GM18511 (cell line): Measurements from ENCODE around the gene TBRG4.
A peak's percentile ranks its signal among the peaks of the same experiment; 100 is the strongest.

Experiments
- ATAC-seq: cut with Tn5 transposase; IDR thresholded peaks from one replicate; pipeline ENCODE4 v1.9.1; 2021; ENCODE audit warnings: mild to moderate bottlenecking, moderate library complexity; ENCODE audit not compliant: unreplicated experiment

The TBRG4 gene

DNA sequence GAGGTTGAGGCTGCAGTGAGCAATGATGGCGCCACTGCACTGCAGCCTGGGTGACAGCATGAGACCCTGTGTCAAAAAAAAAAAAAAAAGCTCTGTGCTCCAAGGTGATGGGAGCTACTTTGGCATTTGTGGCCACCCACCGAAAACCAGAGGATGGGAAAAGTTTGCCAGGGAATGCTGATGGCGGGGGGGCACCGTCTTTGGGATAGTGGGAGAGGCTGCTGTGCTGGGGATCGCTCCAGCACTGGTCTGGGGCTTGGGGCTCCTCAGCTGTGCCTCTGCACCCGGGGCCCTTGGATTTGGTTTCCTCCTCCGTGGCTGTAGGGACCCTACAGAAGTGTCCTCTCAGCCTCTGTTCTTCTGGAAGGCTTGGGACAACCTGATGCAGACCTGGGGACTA, 34.4 kb upstream of the TBRG4 start:
- ATAC-seq = no peak

DNA sequence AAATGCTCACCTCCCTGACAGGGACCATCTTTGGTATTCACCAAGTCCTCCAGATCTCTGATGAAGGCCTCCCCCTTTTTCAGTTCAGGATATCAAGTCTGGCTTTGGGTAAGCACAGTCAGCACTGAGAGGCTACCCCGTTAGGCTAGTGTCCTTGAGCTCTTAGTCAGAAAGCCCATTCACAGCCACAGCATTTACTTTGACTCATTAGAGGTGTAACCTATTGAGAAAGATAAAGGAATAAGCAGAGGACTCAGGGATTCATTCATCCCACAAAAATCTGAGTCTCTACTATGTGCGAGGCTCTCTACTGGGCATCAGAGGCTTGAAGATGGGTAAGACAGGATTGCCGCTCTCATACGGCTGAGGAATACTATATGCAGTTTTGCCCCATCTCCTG, 32.1 kb upstream of the TBRG4 start:
- no peak for ATAC-seq

DNA sequence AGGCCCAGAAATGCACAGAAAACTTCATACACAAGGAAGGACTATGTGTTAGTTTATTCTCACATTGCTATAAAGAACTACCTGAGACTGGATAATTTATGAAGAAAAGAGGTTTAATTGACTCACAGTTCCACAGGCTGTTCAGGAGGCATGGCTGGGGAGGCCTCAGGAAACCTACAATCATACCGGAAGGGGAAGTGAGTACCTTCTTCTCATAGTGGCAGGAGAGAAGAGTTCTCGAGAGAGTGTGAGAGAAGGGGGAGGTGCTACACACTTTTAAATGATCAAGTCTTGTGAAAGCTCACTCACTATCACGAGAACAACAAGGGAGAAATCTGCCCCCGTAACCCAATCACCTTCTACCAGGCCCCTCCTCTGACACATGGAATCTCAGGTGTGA, 29.3 kb upstream of the TBRG4 start:
- no peak for ATAC-seq

DNA sequence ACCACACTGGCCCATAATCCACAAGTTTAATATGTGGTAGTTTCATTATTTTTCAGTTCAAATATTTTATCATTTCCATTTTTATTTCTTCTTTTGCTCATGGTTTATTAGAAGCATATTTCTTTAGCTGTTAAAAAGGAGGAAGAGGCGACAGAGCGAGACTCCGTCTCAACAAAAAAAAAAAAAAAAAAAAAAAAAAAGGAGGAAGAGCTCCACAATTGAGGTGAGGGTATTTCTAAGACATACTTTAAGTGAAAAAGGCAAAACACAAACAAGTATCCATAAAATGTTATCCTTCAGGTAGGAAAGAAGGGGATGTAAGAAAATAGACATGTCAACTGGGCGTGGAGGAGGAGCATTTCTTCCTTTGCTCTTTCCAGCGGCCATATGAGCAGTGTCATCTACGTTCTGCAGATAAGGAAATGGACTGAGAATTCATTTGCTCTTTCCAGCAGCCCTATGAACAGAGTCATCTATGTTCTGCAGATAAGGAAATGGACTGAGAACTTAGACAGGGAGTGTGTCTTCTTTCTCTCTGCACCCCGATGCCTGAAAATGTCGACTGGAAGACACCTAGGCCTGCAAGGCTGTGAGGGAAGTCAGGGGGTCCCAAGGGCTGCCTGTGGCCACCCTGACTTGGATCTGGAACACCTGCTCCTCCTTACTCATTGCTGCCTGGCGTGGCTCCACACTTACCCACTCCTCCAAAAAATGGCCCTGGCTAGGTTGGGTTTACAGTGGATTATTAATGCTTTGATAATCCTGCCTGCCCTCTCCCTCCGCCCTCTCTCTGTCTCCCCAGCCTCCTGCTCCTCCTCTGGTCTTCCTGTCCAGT, 27.2 kb upstream of the TBRG4 start:
- ATAC-seq = no peak

DNA sequence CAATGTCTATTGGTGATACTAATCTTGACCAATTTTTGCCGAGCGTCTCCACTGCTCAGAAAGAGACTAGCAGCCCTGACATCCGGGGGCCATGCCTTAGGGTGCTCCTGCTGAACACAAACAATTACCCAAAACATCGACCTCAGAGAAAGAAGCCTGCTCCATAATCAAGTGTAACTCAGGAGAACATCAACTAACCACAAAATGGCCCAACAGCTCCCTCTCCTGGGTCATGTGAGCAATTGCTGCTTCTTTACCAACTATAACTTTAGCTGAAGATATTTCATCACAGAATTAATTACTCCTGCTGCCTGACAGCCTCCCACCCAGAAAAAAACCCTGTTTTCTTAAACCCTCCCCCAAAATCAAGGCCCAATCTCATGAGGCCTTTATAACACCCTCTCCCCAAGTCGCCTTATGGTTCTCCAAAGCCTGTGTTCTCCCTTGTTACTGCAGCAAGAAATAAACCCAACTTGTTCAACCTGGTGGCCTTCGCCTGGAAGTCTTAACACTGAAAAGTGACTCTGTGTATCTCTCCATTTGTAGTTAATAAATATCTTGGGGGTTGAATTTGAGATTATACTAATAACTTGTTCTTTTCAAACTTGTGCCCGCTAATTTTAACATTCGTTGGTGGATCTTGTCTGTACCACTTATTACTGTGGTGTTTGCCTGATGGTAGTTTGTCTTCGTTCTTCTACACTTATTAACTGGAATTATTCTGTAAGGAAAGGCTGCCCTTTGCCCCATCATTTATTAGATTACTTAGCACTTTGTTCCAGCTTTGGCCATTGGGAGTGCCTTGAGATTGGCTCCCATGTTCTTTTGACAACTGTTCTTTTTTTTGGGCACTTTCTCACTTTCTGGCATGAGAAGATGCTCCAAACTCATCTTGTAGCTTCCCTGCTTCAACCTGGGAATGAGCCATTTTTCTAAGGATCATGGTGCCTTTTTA, 24.9 kb upstream of the TBRG4 start:
- no peak for ATAC-seq

DNA sequence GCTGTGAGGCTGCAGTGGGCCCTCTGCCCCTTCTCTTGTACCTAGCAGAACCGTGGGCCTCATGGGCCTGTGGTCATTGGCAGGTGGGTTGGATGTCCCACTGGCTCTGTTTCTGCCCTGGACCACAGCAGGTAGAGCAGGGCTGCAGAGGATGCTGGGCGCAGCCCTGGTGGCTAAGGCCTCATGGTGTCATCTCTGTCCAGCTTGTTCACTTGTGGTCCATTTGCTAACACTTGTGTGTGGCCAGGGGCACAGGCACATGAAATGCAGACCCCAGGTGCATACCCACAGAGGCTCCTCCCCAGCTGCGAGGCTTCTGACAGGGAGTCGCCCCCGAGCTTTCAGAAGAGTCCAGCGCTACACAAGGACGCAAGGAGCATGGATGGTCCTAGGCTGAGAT, 22.4 kb upstream of the TBRG4 start:
- no peak for ATAC-seq

DNA sequence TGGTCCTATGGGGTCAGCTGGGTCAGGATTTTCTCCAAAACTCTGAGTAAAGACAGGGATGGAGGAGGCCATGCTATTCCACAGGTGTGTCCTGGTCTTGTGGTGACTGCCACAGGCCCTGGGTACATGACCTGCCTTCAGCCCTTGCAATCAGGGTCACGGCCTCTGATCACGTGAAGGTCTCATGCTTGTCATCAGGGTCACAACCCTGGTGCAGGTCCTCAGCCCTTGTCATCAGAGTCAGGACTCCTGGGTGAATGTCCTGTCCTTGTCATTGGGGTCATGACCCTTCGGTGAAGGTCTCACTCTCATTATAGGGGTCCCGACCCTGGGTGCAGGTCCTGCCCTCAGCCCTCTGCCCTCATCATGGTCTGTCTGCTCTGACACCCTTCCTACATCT, 21.9 kb upstream of the TBRG4 start:
- ATAC-seq = no peak

DNA sequence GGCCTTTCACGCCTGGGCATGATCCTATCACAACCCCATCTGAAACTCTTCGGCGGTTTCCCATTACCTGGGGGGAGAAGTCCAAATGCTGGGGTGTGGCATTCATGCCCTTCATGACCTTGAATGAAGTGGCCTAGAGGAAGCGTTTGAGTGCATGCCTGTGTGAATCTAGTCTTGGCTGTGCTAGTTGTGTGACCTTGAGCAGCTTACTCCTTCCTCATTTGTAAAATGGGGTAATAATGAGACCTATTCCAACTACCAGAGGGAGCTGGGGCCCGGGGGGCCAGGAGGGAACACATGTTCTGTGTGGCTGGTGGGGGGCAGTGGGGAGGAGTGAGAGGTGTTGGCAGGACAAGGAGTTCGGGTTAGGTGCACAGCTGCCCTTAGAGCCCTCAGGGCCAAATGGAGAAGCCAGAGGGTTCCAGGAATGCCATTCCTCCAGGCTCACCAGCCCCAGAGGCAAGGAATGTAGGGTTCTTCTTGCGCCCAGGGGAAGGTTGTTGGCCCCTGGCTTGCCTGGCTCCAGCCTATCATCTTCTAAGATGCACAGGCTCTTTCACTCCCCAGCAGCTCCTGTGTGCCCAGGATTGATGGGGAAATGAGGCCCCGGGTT, 21.3 kb upstream of the TBRG4 start:
- no peak for ATAC-seq

DNA sequence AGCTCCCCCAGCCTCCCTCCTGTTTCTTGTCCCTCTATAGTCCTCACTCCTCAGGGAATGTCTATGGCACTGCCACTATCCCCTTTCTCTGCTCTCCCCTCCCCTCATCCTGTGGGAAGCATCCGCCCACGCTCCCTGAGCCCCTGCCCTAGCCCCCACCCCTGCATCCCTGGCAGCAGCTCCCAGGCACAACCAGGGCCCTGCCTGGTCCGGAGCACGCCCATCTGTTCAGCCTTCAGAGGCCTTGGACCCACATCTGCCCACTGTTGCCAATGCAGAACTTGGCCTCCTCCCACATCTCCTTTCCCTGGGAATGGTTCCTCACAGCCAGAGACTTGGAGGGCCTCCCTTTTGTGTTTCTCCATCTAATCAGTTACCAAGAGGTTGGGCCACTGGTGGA, 20.4 kb upstream of the TBRG4 start:
- ATAC-seq = no peak

DNA sequence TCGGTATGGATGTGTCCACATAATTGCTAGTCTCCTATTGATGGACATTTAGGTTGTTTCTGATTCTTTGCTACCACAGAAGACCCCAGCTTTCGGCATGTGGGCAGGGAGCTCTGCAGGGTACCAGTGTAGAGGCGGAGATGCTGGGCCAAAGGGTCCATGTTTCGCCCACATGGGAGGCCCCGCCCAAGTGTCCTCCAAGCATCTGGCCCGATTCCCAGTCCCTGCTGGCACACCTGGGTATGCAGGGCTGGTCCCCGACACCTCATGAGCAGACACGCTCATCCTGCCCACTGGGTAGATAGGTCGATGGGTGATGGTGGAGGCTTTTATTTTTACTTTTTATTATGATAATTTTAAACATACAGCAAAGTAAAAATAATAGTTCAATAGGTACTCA, 19.4 kb upstream of the TBRG4 start:
- ATAC-seq = no peak

DNA sequence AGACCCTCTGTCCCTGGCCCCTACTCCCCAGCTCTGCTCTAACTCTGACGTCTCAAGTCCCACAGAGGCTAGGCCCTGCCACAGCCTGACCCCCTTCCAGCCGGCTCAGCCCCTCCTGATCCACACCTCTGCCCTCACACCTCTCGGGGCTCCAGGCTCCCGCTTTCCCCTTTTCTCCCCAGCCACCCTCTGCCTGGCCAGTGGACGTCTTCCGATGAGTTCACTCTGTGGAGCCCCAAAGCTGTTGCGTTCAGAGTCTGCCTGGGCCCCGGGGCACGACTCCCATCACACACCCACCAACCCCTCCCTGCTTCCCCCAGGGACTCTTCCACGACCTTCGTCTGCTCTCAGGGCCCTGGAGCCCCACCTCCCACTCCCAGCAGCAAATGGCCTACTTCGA, 18.4 kb upstream of the TBRG4 start:
- no peak for ATAC-seq

DNA sequence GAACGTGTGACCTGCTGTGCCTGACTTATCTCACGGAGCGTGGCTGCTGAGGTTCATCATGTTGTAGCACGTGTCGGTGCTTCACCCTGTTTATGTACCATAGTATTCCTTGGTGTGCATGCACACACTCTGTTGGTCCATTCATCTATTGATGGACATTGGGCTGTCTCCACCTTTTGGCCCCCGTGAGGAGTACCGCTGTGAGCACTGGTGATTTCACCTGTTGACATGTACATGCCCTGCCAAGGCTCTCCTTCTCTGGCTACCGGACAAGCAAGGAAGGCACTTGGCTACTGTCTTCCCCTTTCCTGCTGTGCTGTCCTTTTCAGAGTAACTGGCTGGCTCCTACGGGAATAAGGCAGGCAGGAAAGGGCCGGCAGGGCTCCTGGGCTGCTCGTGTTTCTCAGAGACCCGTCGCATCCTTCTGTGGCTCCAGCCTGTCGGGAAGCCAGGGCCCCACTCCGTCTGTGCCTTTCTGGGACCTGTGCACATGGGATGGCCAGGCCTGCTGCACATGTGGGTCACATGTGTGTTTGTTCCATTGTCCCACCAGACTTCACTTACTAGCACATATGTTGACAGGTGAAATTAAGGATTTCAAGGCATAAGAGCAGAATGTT, 17.8 kb upstream of the TBRG4 start:
- ATAC-seq = no peak

DNA sequence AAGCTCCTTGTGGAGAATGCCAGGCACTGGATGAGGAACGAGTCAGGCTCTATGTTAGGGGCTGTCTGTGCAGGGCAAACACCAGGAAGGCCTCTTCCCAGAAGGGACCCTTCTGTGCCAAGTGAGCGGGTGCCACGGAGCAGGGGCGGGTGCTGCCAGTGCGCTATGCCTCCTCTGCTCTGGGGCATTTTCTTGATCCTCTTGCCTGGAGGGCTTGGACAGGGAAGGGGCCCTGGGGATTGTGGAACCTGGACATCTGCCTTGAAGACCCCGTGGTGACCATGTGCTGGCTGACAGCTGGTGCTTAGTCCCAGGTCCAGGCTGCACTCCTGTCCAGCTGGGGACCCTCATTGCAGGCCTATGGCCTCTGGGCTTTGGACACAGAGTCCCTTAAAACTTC, 15.4 kb upstream of the TBRG4 start:
- ATAC-seq = no peak

DNA sequence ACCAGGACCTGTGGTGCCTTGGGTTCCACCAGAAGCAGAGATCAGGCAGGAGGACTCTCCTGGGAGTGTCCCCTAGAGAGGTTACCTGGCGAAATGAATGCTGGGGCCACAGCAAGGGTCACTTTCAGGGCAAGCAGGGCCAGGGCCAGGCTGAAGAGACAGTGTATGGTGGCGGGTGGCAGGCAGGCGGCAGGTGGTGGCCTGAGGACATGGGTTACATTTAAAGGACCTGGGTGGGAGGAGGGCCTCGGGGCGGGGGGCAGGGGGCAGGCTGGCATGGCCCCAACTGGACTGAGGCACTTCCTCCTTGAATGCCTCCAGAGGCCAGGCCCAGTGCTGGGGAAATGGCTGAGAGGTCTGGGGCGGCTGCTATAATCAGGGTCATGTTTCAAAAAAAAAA, 14.7 kb upstream of the TBRG4 start:
- ATAC-seq = no peak

DNA sequence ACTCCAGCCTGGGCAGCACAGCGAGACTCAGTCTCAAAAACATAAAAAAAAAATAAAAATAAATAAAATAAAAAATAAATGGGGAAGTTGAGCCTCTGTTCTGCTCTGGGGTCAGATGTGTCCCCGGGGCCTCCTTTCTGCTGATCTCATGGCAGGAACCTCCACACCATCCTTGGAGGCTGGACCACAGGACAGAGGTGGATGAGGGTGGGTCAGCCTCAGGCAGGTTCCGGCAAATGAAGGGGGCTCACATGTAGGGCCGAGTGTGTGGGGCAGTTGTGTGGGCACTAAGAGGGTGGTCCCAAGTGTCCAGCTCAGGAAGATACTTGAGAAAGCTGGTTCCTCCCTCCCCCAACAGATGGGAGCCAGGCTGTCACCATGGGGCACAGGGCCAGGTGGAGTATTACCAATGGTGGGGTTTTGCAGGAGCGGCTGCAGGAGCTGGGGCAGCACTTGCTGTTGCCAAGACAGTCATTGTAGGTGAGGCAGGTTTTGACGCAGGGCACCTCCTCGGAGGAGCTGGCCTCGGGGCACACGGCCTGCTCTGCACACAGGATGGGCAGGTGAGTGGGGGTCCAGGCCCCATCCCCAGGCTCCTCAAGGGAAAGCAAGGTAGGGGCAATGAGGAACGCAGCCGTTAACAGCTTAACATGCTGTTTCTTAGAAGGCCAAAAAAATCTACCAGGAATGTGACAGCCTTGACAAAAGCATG, 13.9 kb upstream of the TBRG4 start:
- ATAC-seq = no peak

DNA sequence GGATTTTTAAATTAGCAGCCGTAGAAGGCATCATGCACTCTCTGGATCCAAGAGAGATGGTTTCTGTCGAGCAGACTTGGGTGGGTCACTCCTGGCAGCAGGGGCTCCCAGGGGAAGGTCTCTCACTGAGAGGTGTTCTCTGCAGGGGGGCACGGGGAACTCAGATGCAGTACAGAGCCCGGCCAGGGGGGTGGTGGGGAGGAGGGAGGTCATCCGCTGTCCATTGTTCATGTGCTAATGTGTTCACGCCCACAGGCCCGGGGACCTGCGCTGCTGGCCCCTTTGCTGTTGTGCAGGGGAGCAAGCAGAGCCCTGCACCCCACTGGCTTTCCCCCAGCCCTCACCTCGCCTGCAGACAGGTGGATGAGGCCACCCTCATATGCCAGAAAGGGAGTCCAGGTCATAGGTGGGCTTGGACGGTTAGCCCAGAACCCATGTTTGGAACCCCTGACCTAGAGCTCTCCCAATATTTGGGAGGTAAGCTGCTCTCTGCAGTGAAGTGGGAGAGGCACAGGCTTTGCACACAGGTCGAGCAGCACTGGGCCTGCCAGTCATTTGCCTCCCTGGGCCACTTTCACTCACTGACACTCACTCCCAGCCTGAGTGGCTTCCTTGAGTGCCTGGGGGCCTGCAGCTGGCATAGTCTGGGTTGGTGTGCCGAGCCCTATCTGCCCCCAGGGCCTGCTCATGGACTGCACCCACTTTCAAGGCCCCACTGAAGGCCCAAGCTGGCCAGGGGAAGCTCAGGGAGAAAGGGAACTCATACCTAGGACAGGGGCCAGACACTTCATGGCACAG, 12.6 kb upstream of the TBRG4 start:
- no peak for ATAC-seq

DNA sequence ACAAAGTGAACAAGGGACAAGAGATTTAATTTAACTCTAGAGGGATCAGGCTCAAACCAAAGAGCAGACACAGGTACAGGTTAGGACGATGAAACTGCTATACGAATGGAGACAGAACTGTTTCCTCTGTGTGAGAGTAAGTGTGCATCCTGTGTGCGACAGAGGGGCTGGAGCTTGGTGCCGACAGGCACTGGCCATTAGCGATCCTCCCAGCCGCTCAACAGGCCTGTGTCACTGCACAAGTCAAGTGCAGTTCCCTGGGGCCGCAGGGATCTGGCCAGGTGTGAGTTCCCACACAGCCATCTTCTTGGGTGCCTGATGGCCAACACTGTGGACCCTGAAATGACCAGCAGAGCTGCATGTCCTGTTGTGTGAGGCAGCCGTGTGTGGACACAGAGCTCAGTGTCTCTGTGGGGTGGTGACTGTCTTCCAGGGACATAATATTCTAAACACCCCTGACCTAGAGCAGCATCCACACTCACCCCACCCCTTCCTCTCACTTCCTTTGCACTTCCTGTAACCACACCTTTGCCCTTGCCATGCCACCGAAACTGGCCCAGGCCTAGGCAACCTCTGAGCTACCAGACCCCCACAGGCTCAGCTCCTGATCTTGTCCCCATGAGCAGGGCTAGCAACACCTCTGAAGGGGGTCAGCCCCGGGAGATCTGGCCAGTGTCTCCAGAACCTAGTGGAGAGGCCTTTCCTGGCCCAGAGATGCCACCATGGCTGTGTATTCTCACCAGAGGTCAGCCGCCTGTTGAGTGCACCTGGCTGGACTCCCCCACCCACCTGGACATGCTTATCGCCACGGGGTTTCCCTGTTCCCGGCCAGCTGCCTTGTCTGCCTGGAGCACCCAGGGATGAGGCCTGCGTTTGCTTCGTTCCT, 11.7 kb upstream of the TBRG4 start:
- no peak for ATAC-seq

DNA sequence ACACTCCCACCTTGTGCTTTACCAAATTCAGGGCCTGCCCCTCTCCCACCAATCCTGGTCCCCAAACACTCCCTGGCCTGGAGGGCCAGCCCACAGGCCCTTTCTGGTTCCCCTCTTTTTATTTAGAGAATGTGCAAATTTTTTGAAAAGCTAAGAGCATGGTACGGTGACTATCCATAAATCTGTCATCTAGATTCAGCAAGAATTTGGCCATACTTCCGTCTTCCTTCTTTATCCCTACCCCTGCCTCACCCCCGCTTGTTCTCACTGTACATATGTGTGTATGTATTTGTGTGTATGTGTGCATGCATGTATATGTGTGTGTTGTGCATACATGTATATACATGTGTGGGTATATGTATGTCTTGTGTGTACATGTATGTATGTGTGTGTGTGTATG, 8.1 kb upstream of the TBRG4 start:
- ATAC-seq = no peak

DNA sequence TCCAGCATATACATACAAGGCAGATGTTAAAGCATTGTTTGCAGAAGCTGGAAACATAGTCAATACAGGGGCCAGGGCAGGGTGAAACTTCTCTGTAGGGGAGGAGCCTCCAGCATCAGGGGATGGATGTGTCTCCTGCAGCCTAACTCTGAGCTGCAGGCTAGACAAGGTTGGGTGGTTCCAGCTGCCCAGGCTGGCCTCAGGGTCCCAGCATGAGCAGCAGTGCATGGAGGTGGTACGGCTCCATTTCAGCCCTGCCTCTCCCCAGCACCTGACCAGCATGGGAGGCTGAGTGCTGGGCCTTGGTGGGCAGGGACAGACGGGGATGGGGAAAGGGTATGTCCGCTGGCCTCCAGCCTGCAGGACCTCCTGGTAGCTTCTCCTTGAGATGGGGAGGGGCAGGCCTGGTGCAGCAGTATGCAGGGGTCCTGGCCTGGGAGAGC, 7.4 kb upstream of the TBRG4 start:
- ATAC-seq = peak; percentile 72
